GM18498 (cell line): ENCODE results near the gene TAF7.
A peak's percentile ranks its signal among the peaks of the same experiment; 100 is the strongest.
"Not testable (repeated sequence)": the region's sequence is repeated elsewhere in the genome, so short reads cannot be mapped to it uniquely, and the experiment has no call there.

Experiments
- ATAC-seq: cut with Tn5 transposase; IDR thresholded peaks from one replicate; pipeline ENCODE4 v1.9.1; 2021; ENCODE audit warnings: mild to moderate bottlenecking, moderate library complexity; ENCODE audit not compliant: unreplicated experiment

TAF7 gene

GRCh38 chr5:141320225-141321169 lies at the start of gene TAF7:
TAF7 (minus strand) TSS chr5:141320784; CDS start chr5:141320044, 740 bp downstream.
- ATAC-seq: peak; percentile 98

GRCh38 chr5:141366016-141366896 lies 45.7 kb upstream of the TAF7 start:
- no peak for ATAC-seq

- ATAC-seq: no peak
Observed at GRCh38 chr5:141363952-141364660, 43.5 kb upstream of the TAF7 start, which contains the start of gene PCDHGA5. PCDHGA5 (plus strand) TSS chr5:141364162; CDS start chr5:141364331, 169 bp downstream.

GRCh38 chr5:141362719-141363118 lies 42.1 kb upstream of the TAF7 start:
- no peak for ATAC-seq

- no peak for ATAC-seq
Observed at GRCh38 chr5:141360685-141361084, 40.1 kb upstream of the TAF7 start.

GRCh38 chr5:141359790-141360426 lies 39.3 kb upstream of the TAF7 start, which contains the start of gene PCDHGB2:
PCDHGB2 (plus strand) TSS chr5:141359994; CDS start chr5:141360136, 142 bp downstream.
- ATAC-seq: peak; percentile 66

- ATAC-seq: no peak
Observed at GRCh38 chr5:141356950-141357349, 36.4 kb upstream of the TAF7 start.

- no peak for ATAC-seq
Observed at GRCh38 chr5:141356133-141356532, 35.5 kb upstream of the TAF7 start.

- no peak for ATAC-seq
Observed at GRCh38 chr5:141355641-141356040, 35.1 kb upstream of the TAF7 start.

- ATAC-seq: no peak
Observed at GRCh38 chr5:141354900-141355469, 34.4 kb upstream of the TAF7 start, which contains the start of gene PCDHGA4. PCDHGA4 (plus strand) TSS chr5:141355021; CDS start chr5:141355108, 87 bp downstream.

- no peak for ATAC-seq
Observed at GRCh38 chr5:141351591-141351990, 31.0 kb upstream of the TAF7 start.

- no peak for ATAC-seq
Observed at GRCh38 chr5:141349917-141350619, 29.5 kb upstream of the TAF7 start, which contains the start of gene PCDHGB1. PCDHGB1 (plus strand) TSS chr5:141350099; CDS start chr5:141350261, 162 bp downstream.

GRCh38 chr5:141346017-141346416 lies 25.4 kb upstream of the TAF7 start:
- not testable (repeated sequence) for ATAC-seq

GRCh38 chr5:141345327-141345726 lies 24.7 kb upstream of the TAF7 start:
- no peak for ATAC-seq

GRCh38 chr5:141343953-141344463 lies 23.4 kb upstream of the TAF7 start:
- no peak for ATAC-seq

- no peak for ATAC-seq
Observed at GRCh38 chr5:141343242-141343952, 22.8 kb upstream of the TAF7 start, which contains the start of gene PCDHGA3. PCDHGA3 (plus strand) TSS chr5:141343829; CDS start chr5:141344034, 205 bp downstream.

- ATAC-seq: no peak
Observed at GRCh38 chr5:141342773-141343172, 22.2 kb upstream of the TAF7 start.

GRCh38 chr5:141340781-141341354 lies 20.3 kb upstream of the TAF7 start:
- not testable (repeated sequence) for ATAC-seq
